Urothelium cell line (cell line): ENCODE results near the gene MAT2B.
"Not testable (repeated sequence)": the region's sequence is repeated elsewhere in the genome, so short reads cannot be mapped to it uniquely, and the experiment has no call there.

Experiments
- DNase-seq: peaks from one replicate; pipeline ENCODE4 v3.0.0; 2011; ENCODE audit warnings: low spot score, mixed read lengths
- FAIRE-seq: peaks from 2 replicates; lab custom pipeline; 2011; peaks lifted over from hg19 to GRCh38; lab: Jason Lieb, UNC

Gene MAT2B

GRCh38 chr5:163503106-163504078 lies 2.0 kb upstream of the MAT2B start:
- DNase-seq (peak; percentile 66), FAIRE-seq (no peak)

- DNase-seq: peak; percentile 10
- no peak for FAIRE-seq
Observed at GRCh38 chr5:163504079-163504931, 1.1 kb upstream of the MAT2B start.

DNA sequence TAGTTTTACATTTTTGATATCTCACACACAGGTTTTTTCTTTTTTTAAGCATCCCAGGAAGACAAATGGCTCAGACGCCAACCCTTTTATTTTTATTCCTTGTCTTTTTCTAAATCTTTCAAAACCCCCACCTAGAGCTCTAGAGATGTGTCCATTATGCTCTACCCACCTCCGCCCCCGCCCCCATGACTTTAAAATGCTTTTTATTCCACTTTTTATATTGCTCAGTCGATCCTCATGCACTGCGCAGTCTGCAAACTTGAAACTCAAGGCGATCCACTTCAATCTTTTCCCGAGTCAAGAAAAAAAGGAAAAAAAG lies 411 bp upstream of the MAT2B start:
- no peak for FAIRE-seq

GRCh38 chr5:163506095-163506457 lies 657 bp downstream of the MAT2B start:
- no peak for FAIRE-seq

More for the DNA sequence above, 411 bp upstream of the MAT2B start:
- peak; percentile 7 for DNase-seq

GRCh38 chr5:163506726-163507125 lies 1.3 kb downstream of the MAT2B start:
- DNase-seq (no peak), FAIRE-seq (no peak)

More at GRCh38 chr5:163506095-163506457, 657 bp downstream of the MAT2B start:
- no peak for DNase-seq

DNA sequence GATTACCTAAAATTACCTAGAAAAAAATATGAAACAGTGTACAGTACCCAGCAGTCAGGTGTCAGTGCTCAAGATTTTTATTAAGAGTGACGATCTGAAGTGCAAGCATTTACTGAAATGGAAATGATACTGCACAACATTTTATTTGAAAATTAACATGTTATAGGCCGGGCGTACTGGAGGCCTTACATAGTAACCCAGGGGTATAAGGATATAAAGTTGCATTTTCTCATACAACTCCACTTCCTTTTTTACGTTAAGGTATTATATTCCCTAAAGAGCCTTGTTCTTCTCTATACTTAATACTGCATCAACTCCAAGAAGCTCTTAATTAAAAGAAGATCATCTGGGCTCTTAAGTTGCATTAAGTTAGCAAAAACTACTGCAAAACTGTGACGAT lies 3.3 kb downstream of the MAT2B start:
- no peak for FAIRE-seq
- no peak for DNase-seq

GRCh38 chr5:163509291-163509951 lies 4.0 kb downstream of the MAT2B start:
- DNase-seq (no peak), FAIRE-seq (no peak)

- DNase-seq (no peak), FAIRE-seq (no peak)
Observed at GRCh38 chr5:163512526-163512925, 7.1 kb downstream of the MAT2B start.

DNA sequence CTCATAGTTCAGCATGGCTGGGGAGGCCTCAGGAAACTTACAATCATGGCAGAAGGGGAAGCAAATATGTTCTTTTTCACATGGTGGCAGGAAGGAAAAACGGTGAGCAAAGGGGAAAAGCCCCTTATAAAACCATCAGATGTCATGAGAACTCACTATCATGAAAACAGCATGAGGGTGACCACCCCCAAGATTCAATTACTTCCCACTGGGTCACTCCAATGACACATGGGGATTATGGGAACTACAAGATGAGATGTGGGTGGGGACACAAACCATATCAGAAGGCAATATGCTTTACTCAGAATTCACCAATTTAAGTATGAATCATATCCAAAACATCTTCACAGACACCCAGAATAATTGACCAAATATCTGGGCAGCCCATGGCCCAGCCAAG lies 19.7 kb downstream of the MAT2B start:
- DNase-seq (no peak), FAIRE-seq (no peak)

GRCh38 chr5:163529698-163530097 lies 24.3 kb downstream of the MAT2B start:
- DNase-seq: no peak
- no peak for FAIRE-seq

DNA sequence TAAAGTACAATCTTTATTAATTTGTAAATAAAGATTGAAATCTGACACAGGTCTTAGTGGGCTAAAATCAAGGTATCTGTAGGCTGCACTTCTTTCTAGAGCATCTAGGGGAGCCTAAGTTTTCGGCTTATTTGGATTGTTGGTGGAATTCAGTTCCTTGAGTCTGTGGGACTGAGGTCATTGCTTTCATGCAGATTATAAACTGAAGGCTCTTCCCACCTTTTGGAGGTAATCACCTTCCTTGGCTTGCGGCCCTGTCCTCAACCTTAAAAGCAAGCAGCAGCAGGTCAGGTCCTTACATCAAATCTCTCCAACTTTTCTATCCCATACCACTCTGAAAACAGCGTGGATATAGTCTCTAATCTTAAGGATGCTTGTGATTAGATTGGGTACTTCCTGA lies 25.9 kb downstream of the MAT2B start:
- no peak for FAIRE-seq
- DNase-seq: no peak

DNA sequence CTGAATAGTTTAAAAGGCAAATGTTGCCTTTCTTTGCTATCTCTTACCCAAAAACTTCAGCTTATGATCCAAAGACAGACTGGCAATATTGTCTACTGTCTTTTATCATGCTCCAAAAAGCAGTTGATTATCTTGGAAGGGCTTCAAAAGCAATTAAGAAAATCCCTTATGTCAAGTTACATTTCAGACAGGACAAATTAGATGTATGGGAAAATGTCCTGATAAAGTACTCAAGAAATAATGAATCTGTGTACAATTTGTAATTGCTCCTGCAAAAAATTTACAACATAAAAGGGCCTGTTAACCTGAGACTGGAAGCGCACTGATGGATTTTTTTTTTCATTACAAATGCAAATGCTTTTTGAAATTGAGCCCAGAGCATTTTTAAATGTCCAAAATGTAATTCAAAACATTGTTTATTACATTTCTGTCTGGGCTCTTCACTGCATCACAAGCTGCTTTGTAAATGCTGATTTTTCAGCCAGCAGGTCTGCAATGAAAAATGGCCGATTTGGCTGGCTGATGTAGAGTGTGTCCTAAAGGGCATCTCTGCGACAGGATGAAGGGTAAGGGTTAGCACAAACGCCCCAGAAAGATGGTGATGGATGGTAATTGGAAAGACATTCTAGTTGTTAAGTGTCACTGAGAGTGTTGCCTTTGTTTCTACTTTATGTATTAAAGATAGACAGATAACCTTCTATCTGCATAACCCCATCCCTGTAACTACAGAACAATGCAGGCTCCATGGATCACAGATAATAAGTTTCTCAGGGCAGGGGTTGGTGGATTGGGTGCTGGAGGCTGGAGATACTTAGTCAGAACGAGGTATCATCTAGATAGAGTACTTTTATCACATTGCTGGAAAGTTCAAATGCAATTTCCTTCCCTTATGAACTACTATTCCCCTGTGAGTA lies 27.0 kb downstream of the MAT2B start:
- DNase-seq (no peak), FAIRE-seq (no peak)

GRCh38 chr5:163533223-163533622 lies 27.8 kb downstream of the MAT2B start:
- no peak for DNase-seq
- no peak for FAIRE-seq

- FAIRE-seq (no peak), DNase-seq (no peak)
Observed at GRCh38 chr5:163534492-163535094, 29.2 kb downstream of the MAT2B start.

DNA sequence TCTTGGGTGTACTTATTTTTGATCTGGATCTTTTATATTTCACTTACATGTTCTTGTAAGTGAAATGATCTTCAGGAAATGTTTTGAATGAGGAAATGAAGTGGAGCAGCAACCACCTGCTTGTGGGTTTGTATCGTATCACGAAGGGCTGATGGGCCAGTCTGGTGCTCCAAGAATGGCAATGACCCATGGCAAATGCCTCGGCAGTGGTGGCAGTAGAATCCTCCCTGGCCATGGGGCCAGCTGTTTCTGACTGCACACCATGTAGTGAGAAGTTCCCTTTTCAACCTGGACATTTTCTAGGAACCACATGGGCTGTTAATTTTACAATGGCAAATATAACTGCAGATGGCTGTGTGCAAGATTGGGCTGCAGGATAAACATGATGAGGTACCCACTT lies 29.9 kb downstream of the MAT2B start:
- no peak for FAIRE-seq
- no peak for DNase-seq

DNA sequence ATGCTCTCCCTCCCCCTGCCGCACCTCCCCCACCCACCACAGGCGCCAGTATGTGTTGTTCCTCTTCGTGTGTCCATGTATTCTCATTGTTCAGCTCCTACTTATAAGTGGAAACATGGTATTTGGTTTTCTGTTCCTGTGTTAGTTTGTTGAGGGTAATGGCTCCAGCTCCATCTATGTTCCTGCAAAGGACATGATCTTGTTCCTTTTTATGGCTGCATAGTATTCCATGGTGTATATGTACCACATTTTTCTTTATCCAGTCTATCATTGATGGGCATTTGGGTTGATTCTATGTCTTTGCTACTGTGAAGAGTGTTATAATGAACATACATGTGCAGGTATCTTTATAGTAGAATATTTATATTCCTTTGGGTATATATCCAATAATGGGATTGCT lies 31.0 kb downstream of the MAT2B start:
- FAIRE-seq, DNase-seq: not testable (repeated sequence)

DNA sequence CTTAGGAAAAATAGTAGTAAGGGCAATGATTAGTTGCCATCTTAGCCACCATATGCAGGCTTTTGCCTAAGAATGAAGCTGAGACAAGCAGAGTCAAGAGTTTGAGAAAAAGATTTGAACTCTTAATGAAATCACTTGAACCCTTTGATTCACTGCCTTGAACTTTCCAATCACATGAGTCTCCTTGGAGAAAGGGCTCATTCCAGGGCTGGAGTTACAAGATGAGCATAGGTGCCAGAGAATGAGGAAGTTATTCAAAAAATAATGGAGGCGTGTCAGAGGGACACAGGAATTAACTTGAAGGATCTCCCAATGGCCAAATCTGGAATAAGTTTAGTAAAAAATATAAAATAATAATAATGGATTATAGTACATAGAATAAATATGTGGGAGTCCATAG lies 35.3 kb downstream of the MAT2B start:
- FAIRE-seq: no peak

GRCh38 chr5:163542771-163543170 lies 37.4 kb downstream of the MAT2B start:
- FAIRE-seq (no peak), DNase-seq (no peak)

More for the DNA sequence above, 35.3 kb downstream of the MAT2B start:
- no peak for DNase-seq

- no peak for FAIRE-seq
- no peak for DNase-seq
Observed at GRCh38 chr5:163544041-163544440, 38.6 kb downstream of the MAT2B start.

DNA sequence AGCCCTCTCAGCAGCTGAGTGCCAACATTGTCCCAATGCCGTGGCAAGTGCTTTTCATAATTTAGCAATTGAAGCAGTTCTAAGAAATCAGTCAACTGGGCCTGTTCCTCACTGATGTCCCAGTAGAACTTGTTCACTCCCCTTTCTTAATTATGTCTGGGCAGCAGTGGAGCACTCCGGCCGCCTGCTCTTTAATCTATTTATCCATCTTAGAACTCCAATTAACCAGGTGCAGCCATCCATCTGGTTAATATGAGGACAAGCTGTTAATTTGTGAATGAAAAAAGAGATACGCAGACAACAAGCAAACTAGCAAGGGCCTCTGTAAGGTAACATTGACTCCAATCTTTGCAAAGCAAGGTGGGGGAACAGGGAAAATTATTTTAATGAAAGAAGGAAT lies 39.4 kb downstream of the MAT2B start:
- DNase-seq (no peak), FAIRE-seq (no peak)
